DMS153 treated with DMSO at 0.1 percent for 48 hours (cell line): ENCODE results near the gene FANCF.
"Not testable (repeated sequence)": the region's sequence is repeated elsewhere in the genome, so short reads cannot be mapped to it uniquely, and the experiment has no call there.

Experiments used
- DNase-seq: peaks from one replicate; lab custom pipeline; 2025; ENCODE audit not compliant: unreplicated experiment; lab: John Stamatoyannopoulos, UW

The FANCF gene, protein sequence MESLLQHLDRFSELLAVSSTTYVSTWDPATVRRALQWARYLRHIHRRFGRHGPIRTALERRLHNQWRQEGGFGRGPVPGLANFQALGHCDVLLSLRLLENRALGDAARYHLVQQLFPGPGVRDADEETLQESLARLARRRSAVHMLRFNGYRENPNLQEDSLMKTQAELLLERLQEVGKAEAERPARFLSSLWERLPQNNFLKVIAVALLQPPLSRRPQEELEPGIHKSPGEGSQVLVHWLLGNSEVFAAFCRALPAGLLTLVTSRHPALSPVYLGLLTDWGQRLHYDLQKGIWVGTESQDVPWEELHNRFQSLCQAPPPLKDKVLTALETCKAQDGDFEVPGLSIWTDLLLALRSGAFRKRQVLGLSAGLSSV

DNA sequence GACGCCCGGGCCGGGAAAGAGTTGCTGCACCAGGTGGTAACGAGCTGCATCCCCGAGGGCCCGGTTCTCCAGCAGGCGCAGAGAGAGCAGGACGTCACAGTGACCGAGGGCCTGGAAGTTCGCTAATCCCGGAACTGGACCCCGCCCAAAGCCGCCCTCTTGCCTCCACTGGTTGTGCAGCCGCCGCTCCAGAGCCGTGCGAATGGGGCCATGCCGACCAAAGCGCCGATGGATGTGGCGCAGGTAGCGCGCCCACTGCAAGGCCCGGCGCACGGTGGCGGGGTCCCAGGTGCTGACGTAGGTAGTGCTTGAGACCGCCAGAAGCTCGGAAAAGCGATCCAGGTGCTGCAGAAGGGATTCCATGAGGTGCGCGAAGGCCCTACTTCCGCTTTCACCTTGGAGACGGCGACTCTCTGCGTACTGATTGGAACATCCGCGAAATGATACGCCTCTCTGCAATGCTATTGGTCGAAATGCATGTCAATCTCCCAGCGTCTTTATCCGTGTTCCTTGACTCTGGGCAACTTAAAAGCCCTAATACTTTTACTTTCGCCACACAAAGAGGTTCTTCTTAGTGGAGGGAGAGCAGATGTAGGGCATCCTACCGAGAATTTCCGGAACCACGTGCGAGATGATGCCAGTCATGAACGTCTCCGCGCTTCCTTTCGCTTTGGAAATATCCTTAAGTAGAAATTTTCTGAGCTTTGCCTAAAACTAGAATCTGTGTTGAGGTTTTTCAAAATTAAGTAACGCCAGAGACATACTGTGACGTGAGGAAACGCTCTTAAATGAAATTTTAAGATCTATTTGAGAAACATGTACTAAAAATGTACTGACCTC, at the start of gene FANCF:
TSS of gene FANCF (minus strand) at position 376 of the 840 bp plus-strand sequence. CDS start at position 363, 13 bp downstream.
- DNase-seq: peak; percentile 90

DNA sequence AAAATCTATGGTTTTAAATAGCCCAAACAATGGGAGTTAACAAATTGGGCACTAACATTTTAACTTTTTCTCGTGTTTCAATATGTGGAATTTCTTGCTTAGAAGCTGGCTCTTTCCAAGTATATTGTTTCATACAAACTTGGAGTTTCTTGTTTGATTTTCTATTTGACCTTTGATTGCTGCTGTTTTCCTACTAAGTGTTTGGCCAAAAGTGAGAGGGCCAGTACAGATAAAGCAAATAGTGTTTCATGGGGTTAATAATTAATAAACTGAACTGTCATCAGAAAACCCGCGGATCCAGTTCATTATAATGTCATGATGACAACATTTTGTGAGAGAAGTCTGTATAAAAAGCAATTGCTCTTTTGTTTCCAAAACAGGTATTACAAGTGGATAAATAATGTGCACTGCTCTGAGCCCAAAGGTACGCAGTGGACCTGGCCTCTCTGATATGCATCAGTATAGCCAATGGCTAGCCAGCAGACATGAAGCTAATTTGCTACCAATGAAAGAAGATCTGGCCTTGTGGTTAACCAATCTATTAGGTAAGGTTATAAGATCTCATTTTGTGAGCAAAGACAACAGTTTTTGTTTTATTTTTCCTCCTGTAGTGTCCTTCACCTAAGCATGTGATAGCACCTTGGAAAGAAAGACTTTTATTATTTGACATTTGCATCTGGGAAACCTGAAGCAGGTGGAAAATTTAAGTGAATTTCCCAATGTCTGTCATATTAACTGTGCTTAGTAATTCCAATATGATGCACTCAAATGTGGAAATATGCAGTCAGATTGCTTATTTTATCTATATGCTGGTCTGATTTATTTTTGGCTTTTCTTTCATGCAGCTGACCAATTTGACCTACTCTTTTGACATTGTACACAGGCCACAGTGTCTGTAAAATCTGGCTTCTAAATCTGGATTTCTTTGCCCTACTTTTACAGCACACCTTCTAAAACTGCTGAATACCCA, 49.1 kb upstream of the FANCF start:
- DNase-seq: no peak

DNA sequence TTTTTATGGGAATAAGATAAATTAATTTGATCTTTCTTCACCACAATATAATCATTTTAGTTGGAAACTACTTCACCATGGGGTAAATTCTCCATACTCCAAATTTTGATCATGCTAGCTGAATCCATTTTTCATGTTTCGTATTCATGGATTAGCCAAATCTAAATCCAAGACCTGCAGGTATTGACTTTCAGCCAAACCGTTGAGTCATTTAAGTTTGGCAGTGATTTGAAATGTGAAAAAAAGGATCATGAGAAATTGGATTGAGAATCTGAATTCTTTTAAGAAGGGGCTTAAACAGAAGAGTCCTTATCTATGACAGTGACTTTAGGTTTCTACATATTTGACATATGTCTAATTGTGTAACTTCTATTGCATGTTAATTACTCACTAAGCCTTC, 46.1 kb upstream of the FANCF start:
- no peak for DNase-seq

DNA sequence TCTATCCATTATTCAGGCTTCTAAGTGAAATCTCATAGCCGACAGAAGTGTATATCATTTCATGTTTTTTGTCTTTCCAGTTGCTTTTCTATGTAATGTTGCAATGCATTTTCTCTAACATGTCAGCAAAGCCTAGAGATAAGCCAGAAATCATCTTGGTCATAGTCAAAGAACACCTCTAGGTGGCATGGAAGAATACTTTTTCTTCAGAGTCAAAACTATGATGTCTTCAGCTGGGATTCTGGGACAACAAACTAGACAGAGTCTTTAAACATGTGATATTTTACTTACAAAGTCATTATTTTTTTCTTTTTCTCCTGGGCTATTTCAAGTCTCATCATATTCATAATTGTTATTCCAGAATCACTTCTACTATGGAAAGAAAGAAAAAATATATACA, 45.2 kb upstream of the FANCF start:
- DNase-seq: no peak

DNA sequence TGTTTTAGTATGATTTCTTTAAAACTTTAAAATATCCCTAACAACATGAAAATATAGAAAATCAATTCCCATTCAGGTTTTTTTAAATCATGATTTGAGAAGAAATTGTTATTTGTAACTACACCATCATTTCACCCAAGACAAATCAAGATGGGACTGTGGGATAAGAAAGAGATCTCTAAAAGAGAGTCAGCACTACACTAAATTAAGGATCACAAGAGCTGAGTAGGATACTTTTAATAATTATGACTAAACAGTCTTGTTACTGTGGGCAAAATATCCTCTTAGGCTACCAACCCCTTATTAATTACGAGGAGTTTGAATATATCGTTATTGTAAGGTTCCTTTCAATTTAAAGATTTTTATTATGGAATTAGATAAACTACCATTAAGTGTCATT, 43.7 kb upstream of the FANCF start:
- no peak for DNase-seq

DNA sequence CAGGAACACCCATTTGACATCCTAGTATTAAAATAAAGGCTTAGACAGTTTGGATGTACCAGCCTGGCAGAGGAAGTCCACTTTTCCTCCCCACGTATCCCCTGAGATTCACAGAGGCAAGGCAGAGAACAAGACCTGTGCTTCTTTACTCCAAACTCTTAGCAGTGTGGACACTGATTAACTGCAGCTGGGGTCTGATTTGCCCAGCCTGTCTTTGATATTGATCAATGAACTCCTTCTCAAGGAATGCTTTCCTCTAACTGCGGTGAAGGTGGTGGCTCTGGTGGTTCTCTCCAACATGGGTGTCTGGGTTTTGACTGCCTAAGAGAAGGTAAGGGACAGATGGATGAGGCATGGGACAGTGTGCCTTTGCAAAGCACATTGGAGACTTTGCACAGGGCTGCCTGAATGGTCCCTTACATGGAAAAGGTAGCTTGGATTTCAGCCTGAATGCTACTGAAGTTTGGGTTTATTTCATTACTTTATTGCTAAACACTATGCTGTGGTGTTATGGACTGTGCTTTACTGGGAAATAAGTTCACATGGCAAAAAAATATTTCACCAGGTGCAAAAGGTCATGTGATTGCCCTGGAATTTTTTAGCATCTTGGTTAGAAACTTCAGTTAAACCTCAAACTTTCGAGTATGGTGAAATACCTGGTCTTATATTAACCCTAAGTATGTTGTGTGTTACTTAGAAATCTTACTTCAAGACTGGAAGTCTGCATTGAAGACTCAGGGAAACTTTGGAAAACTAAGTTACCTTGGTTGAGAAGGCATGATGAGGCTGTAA, 42.6 kb upstream of the FANCF start:
- no peak for DNase-seq

DNA sequence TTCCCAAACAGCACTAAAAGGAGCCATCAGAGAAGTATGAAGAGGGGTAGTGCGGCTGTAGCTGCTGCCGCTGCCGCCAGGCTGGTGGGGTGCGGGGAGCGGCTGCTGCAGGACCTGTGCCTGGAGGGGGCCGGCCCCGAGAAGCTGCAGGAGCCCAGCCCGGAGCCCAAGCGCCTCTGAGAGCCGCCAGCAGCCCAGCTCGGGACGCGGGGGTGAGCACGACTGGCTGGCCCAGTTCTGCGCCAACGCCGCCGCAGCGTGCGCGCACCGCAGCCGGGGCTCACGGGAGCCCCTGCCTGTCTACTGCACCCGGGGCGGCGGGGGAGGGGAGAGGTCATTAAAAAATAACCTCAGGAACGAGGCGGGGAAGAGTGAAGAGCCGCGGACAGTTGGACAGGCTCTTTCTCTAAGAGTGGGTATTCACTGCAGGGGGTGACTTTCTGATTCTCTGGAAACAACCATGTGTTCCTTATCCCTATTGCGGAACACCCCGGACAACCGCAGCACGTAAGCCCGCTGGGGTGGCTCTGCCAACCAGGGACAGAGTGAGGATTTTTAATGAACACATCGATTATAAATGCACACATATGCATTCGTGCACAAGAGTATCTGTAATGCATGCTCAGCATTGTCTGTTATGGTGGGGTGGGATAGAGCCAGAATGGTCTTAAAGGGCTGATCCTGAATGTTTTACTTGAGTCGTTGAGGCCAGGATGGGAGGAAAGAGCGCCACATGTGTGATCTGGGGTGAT, 41.2 kb upstream of the FANCF start:
- no peak for DNase-seq

DNA sequence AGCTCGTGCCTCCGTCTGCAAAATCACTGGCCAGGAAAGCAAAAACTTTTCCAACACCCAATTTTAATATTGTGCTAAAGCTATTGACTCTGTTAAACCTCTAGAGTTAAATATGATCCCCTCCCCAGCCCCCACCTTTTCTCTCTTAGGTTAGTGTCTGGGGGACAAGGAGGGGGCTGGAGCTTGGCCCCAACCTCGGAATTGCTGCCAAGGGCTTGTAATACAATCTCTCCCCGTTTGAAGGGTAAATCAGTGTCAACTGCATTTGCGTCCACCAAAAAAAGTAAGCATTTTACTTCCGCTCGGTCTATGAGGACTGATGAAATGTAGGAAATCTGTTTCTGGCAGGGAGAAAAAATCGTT, 40.7 kb upstream of the FANCF start, which contains the start of gene GAS2:
TSS of gene GAS2 (plus strand) at position 287 of the 363 bp plus-strand sequence. CDS start 8,259 bp downstream, outside the sequence.
- DNase-seq: no peak

DNA sequence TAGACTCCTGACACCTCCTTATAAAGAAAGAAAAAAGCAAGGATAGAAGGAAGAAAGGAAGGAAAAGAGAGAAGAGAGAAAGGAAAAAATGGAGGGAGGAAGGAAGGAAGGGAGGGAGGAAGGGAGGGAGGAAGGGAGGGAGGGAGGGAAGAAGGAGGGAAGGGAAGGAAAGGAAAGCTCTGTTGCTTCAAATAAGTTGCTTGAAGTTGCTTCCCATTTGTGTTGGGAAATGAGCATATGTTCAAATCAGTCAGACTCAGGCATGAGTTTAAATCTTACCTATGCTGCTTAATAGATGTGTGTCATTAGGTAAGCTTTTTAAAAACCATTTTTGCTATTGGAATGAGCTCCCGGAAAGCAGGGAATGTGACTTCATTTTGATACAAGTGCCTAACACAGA, 34.2 kb upstream of the FANCF start:
- no peak for DNase-seq

DNA sequence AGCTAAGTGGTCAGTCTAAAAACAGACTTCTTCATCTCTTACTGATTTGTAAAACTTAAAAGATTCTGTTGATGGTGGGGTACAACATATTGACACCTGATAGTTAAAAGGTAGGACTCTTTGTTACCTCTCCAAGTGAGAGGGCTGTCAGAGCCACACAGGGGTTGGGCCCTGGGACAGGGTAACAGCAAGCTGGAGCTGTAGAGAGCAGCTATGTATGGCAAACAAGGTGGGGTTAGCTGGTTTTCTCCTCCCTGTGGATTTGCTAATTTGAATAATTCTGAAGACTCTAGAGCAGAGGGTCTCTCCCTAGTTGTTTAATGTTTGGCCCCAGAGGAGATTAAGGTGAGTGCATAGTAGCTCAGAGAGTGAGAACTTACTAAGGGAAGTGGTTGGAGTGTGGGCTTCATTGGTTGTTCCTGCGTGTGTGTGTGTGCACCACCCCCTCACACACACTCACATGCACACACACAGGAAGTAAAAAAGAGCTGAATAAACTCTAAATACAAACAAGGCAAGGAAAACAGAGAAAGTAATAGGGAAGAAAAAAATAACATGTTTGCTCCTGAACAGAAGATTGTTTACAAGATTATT, 31.6 kb upstream of the FANCF start:
- DNase-seq: no peak

DNA sequence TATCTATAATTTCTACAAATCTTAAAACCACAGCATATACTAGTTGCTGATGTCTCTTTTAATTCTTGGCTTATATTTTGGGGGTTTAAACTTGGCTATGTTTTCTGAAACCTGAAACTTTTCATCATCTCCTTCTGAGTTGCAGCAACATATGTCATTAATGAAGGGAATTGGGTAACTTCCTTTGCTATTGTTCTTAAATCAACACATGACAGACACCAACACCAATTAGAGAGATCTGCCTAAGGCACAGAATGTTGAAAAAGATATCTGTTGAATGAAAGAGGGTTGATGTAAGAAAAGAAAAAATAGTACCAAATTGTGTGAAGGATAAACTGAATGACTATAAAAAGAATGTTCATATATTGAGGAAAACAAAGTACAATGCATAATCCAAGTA, 30.5 kb upstream of the FANCF start:
- no peak for DNase-seq

DNA sequence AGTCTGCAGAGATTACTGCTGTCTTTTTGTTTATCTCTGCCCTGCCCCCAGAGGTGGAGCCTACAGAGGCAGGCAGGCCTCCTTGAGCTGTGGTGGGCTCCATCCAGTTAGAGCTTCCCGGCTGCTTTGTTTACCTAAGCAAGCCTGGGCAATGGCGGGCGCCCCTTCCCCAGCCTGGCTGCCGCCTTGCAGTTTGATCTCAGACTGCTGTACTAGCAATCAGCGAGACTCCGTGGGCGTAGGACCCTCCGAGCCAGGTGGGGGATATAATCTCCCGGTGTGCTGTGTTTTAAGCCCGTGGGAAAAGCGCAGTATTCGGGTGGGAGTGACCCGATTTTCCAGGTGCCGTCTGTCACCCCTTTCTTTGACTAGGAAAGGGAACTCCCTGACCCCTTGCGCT, 26.7 kb upstream of the FANCF start:
- not testable (repeated sequence) for DNase-seq

DNA sequence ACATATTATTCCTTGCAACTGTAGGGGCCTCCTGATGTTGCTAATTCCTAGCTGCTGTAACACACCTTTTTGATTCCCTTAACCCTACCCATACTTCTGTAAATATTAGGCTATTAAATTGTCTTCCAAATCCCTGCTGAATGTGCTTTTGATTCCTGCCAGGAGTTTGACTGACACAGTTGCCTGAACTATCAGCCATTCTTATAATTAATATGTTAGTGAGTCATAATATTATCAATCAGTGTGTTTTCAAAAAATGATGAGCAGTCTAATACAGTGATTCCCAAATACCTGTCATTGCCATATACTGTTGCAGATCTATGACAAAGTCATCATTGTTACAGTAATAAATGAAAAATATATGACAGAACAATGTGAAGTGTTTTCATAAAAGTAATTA, 15.9 kb upstream of the FANCF start:
- DNase-seq: no peak

DNA sequence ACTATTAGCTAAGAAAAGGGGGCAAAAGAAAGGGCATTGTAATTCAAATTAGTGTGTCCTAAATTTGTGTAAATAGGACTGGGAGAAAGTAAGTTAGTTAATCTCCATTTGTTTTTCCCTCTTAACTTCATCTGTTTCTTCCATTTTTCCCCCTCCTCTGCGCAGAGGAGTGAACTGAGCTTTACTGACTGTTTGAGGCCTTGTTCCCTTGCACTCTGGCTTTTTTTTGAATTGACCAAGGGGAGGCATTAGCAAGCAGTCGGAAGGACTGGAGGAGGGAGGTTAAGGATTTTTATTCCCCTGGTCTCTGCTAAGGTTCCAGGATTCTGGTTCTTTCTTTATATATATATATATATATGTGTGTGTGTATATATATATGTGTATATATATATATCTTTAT, 15.2 kb upstream of the FANCF start:
- no peak for DNase-seq

DNA sequence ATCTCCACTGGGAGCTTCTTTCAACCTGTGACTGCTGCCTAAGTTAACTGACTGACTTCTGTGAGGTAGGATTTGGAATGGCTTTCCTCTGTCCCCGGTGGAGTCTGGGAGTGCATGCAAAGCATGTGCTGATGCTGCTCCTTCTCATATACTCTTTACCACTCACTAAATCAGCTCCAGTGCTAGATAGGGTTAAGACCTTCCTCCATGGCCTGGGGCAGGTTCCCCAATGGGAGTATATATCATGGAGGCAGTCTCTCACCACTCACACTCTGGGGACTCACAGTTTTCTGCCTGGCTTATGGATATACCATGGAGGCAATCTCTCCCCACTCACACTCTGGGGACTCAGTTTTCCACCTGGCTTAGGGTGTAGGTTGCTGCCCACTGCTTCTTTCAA, 10.1 kb upstream of the FANCF start:
- DNase-seq: no peak

DNA sequence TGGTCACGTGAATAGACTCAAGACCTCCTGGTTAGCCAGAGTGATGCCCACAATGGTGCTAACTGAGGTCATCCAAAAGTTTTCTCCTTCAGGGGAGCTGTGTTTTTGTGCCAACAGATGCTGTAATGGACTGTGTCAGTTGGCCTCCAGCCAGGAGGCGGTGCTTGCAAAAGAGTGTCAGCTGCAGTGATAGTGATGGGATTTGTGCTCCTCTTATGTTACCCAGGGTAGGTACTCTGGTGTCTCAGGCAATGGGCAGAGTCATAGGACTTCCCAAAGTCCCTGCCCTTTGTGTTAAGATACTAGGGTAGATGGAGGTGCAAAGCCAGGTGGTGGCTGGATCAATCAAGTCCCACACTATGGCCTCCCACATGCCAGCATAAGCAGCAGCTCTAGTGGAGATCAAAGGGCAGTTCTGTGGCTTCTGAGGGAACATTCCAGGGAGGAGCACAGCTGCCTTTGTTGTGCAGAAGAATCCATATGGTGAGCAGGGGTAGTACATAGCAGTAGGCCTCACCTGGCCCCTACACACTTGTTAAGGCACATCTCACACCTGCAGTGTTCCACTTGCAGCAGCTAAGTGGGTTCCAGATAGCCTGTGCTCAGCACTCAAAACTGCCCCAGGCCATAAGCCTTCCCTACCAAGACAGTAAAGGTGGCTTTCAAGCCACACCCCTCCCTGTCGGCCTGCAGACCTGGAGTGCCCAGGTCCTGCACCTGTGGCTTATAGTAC, 9.4 kb upstream of the FANCF start:
- DNase-seq: no peak

DNA sequence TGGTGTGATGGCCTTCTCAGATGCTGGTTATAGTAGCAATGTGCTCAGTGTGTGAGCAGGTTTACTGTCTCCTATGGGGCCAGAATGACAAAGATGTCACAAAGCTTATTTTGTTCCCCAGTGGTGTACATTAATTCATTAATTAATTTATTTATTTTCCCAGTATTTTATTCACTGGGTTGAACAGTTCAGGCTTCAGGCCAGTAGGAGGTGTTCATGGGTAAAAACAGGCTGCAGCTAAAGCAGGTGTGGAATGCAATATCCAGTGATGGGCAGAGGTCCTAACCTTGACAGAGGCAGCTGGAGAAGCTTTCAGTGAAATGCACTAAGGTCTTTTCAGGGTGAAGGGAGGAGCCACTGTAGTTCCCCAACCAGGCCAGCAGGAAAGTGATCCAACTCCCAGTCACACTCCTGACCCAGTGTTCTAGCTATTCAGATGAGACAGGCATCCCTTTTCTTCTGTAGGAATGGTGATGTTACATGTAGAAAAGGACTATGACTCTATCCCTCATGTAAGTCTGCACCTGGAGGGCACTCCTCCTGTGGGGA, 7.8 kb upstream of the FANCF start:
- DNase-seq: no peak

DNA sequence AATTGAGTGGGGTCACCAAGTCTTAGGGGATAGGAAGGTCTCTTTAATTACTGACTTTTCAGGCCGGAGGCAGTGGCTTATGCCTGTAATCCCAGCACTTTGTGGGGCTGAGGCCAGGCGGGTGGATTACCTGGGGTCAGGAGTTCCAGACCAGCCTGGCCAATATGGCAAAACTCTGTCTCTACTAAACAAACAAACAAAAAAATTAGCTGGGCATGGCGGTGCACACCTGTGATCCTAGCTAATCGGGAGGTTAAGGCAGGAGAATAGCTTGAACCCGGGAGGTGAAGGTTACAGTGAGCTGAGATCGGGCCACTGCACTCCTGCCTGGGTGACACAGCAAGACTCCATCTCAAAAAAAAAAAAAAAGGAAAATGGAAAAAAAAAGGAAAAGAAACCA, 1.8 kb upstream of the FANCF start:
- DNase-seq: no peak
